ELR (cell line): Measurements from ENCODE around the gene MAPKBP1.

Source experiments
- DNase-seq: peaks from one replicate; pipeline ENCODE4 v3.0.0-alpha.2; 2015; ENCODE audit warnings: low read depth

Gene MAPKBP1

DNA sequence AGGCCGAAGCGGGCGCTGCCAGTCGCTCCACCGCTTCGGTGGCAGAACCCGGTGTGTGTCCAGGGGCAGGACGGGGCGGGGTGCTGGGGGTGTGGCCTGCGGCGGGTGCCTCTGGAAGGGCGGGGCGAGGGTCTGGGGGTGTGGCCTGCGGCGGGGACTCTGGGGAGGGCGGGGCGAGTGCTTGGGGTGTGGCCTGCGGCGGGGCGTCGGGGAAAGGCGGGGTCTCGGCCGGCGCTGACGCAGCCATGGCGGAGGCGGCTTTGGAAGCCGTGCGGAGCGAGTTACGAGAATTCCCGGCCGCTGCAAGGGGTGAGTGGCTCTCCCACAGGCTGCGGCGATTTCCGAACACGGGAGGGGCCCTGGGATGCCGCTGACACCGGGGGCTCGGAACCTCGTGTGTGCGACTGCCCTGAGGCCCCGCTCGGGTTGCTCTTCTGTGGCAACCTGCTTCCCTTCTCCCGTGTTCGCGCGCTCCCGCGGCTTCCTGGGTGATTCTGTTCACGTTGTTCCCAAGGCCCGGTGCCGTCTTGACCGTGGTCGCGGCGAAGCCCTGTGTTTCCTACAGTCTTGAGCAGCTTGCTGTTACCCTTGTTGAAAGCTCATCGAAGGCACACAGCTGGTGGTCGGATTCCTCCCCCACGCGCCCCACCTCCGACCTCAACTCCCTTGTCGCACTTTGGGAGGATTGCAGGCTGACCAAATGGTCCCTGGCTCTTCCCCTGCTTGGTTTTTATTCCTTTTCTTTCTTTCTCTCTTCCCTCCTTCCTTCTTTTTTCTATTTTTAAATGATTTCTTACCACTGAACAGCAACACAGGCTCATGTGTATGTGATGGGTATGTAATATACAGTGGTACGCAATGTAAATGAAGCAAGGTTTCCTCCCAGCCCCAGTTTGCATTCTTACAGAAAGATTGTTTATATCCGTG, 53.9 kb downstream of the MAPKBP1 start, which contains the start of gene JMJD7:
JMJD7 (plus strand) TSS at position 213 of the 927 bp plus-strand sequence; CDS start at position 246, 33 bp downstream.
- DNase-seq, result peak; percentile 87

GRCh38 chr15:41828807-41829141, 54.5 kb downstream of the MAPKBP1 start:
- peak; percentile 30 for DNase-seq

DNA sequence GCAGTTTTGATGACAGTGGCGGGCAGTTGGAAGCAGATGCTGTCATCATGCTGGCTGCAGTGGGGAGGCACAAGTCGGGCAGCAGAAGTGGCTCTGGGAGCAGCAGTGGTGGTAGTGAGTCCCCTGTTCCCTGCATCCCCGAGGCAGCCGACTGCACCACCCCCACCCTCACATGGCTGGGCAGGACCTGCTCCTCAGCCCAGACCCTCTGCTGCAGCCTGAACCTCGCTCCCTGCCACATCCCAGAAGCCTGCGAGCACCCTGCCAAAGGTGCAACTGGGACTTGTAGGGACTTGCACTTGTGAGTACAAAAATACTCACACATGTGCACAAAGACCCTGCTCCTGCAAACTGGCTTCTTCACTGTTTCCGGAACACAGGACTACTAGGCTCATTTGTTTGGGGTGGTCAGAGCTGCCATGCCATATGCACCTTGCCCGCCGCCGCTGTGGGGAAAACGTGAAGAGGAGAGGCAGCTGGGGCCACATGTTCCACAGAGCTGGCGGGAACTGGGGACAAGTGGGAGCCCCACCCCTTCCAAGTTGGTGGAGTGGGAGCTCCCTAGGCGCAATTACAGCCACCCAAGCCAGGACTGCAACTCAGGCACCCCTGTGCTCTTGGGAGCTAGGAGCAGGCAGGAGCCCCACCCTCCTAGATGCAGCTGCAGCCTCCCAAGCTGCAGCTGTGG, 55.8 kb downstream of the MAPKBP1 start:
- no peak for DNase-seq

- peak; percentile 28 for DNase-seq
Observed at GRCh38 chr15:41831291-41831690, 57.0 kb downstream of the MAPKBP1 start.

DNA sequence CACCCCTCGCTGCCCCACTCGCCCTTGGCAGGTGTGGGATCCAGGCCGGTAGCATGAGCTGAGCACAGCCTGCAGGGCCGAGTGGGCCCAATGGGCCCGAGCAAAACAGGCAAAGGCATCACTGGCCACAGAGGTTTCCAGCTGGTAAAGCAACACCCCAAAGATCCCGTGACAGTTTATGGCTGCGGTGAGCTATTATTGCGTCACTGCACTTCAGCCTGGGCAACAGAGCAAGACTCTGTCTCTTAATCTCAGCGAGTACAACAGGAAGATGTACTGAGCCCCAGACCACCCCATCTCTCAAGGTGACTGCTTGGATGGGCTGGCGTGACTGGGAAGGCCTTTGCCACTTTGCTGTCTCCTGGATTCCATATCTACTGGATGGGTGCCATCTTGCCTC, 57.9 kb downstream of the MAPKBP1 start:
- no peak for DNase-seq

DNA sequence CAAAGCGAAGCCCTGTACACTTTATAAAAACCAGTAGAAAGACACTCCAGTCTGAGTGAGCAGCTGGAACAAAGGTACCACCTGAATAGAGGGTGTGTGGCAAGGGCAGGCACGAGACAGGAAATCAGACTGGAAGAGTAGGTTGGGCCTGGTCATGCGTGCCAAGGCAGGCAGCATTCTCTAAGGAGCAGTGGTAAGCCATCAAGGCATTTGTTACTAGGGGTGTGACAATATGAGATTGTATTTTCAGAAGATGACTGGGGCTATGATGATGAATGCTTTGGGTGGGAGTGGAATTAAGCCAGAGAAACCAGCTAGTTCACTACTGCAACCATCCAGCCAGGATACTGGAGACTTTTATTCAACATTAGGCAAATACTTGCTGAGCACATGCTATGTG, 58.6 kb downstream of the MAPKBP1 start:
- no peak for DNase-seq

- no peak for DNase-seq
Observed at GRCh38 chr15:41834096-41834495, 59.8 kb downstream of the MAPKBP1 start.

DNA sequence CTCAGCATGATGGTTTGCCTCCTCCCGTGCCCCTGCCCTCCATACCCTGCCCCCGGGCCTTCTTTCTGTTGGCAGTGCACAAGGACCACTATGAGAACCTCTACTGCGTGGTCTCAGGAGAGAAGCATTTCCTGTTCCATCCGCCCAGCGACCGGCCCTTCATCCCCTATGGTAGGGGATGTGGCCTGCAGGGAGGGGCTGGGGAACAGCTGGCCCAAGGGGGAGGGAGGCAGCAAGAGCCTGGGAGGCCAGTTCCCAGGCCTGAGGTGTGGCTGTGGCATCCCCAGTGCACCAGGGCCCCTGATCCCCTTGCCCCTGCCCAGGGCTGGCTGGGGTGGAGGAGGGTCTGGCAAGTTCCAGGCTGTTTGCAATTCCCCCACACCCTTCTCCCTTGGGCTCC, 61.8 kb downstream of the MAPKBP1 start:
- DNase-seq, result no peak

DNA sequence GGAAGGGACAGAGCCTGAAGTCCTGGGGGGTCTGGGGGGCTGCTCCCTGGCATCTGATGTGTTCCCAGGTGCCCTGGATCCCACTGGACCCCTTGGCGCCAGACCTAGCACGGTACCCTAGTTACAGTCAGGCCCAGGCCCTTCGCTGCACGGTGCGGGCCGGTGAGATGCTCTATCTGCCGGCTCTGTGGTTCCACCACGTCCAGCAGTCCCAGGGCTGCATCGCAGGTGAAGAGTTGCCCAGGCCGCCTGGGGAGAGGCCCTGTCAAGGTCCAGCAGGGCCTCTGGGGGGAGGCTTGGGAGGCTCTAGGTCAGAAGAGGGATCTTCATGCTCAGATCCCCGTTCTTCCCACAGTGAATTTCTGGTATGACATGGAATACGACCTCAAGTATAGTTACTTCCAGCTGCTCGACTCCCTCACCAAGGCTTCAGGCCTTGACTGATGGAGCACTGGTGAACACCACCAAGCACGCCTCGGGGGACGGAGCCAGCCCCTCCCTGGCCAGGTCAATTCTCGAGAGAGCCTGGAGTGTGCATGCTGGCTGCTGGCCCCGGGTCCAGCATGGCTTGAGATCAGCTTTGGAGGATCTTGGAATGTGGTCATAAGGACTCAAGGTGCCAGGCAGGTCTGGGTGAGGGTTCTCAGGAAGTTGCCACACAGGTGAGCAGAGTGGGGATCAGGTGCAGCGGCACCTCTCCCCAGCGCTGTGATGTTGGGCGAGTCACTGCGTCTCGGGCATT, 62.6 kb downstream of the MAPKBP1 start:
- no peak for DNase-seq

GRCh38 chr15:41838400-41838897, 64.2 kb downstream of the MAPKBP1 start, which contains the start of gene PLA2G4B:
TSS of gene PLA2G4B (plus strand) at chr15:41838847. CDS start at chr15:41838914, 67 bp downstream.
- no peak for DNase-seq

GRCh38 chr15:41839781-41840491, 65.7 kb downstream of the MAPKBP1 start:
- DNase-seq, result no peak

DNA sequence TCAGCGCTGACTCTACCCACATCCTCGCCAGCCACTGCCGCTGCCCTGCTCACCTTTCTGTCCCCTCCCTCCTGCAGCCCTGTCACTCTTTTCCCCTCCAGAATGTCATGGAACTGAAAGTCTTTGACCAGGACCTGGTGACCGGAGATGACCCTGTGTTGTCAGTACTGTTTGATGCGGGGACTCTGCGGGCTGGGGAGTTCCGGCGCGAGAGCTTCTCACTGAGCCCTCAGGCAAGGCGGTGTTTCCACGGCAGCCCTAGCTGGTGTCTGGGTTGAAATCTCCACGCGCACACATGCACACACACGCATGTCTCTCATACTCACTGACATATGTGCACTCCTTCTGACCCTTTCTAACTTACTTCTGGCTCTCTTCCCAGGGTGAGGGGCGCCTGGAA, 66.4 kb downstream of the MAPKBP1 start:
- DNase-seq, result no peak

DNA sequence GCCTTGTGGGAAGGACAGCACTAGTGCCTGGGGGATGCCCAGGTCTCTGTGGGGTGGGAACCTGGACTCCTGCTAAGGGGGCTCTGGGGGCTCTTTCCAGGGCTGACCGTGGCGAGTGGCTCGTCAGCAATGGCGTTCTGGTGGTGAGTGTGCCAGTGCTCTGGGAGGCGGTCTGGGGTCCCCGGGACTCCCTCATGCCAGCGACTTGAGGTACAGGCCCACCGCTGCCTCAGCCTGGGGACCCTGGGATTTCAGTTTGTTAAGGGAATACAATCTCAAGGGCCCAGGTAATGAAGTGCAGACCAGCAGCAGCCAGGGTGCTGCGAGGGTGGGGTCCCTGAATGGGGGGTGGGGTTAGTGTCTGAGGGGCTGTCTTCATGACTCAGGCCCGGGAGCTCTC, 66.8 kb downstream of the MAPKBP1 start:
- DNase-seq, result no peak

- no peak for DNase-seq
Observed at GRCh38 chr15:41842229-41842628, 67.9 kb downstream of the MAPKBP1 start.

- DNase-seq, result no peak
Observed at GRCh38 chr15:41843571-41843970, 69.3 kb downstream of the MAPKBP1 start.

DNA sequence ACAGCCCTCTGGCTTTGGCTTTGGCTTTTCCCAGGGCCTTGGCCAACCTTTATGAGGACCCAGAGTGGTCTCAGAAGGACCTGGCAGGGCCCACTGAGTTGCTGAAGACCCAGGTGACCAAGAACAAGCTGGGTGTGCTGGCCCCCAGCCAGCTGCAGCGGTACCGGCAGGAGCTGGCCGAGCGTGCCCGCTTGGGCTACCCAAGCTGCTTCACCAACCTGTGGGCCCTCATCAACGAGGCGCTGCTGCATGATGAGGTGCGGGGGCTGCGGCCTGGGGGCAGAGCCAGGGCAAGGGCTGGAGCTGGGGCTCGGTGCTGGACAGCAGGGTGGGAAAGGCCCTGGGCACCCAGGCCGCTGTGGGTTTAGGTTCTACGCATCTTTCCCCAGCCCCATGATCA, 70.5 kb downstream of the MAPKBP1 start:
- no peak for DNase-seq

- no peak for DNase-seq
Observed at GRCh38 chr15:41847206-41847605, 72.9 kb downstream of the MAPKBP1 start.

- DNase-seq, result no peak
Observed at GRCh38 chr15:41847981-41848380, 73.7 kb downstream of the MAPKBP1 start.

DNA sequence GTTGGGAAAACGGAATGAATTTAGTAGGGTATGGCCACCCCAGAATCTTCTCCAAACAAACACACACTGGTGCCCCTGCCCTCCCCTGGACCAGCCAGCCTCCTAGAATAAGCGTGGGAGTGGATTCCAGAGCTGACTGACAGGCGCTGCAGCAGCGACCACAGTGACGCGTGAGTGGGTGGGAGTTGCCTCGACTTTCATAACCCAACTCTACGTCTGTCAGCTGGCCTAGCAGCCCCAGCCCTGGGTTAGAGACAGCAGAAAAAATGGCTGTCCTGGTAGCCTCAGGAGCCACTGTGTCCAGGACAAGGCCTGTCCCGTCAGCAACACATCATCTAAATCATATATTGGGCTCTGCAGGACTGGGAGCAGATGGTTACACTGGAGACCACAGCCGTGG, 74.3 kb downstream of the MAPKBP1 start:
- DNase-seq, result no peak

- no peak for DNase-seq
Observed at GRCh38 chr15:41849204-41849603, 74.9 kb downstream of the MAPKBP1 start.

DNA sequence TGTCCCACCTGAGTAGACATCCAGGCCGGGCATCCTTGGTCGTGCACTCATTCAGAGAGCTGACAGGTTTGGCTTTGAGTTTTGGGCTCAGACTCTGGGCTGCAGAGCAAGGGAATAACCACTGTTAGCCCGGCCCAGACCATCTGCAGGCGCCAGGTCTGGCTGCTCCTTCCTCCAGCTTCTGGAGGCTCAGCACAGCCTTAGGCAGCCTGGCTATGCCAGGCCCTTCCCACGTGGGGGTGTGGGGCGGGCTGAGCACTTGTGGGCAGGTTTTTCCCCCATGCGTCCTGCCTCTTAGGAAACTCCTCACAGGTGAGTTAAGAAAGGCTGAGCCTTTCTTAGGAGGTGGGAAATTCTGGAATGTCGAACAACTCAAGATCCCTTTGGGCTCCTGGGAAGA, 75.6 kb downstream of the MAPKBP1 start:
- no peak for DNase-seq
